Smooth muscle cell of the coronary artery (primary cell): ENCODE results near the gene BCLAF3. TPM values are rescaled to one million over a fixed set of nuclear protein-coding genes. Genes with fewer than 3 reads are reported as not detected.

Source experiments
- total RNA-seq: library from RNA; depleted of rRNA; stranded (reverse); fragments of >200 nt; gene quantifications from 2 replicates; pipeline ENCODE4 v1.2.3, GENCODE V29; 2014; ENCODE audit warnings: low replicate concordance

The BCLAF3 gene
- 4.2 and 4.9 TPM in 2 replicates for total RNA-seq

DNA sequence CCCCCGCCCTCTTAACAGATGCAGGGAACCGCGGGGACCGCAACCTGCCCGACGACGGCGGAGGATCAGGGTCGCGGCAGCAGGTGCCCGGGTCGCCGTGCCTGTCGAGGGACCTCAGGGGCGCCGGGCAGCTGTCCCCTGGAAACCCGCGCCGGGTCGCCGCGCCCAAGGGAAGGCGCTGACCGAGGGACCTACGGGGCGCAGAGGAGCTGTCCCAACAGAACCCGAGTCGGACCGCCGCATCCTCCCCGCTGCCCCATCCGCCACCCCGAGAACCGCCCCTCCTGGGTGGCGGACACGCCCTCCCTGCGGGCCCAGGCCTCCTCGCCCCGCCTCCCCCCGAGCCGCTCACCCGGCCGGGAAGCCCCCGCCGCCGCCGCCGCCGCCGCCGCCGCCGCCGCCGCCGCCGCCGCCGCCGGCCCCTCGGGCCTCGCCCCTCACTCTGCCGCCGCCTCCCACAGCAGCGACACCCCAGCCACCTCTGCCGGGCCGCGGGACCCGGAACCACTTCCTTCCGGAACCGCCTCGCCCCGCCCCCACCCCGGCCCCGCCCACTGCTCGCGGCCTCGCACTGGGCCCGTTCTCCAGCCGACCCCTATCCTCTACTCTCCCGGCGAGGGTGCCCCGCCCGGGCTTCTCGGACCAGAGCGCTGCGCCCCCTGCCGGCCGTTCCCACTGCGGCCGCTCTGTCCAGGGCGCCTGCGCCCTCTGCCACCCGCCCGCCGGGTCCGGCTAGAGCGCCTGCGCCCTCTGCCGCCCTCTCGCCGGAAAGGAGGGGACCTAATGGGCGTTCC, at the start of gene BCLAF3:
TSS of gene BCLAF3 (minus strand) at position 506 of the 794 bp plus-strand sequence. CDS start 20,797 bp downstream, outside the sequence.

Other genes with a start within 250 kb of the BCLAF3 start
- 13.5 and 70.2 TPM in 2 replicates for gene SH3KBP1, start 103.5 kb downstream of the BCLAF3 start, total RNA-seq
- 0.12 TPM in 1 of 2 replicates, not detected in the other for gene MAP7D2, start 125.8 kb upstream of the BCLAF3 start, total RNA-seq
- gene EIF1AX, start 150.8 kb upstream of the BCLAF3 start, total RNA-seq, result 13.3 and 15.9 TPM in 2 replicates